Measurements from ENCODE around the gene COL19A1.
"Not testable (repeated sequence)": the region's sequence is repeated elsewhere in the genome, so short reads cannot be mapped to it uniquely, and the experiment has no call there.

Gene COL19A1

GRCh38 chr6:69965974-69966373 lies 99.6 kb downstream of the COL19A1 start:
- DNase-seq (ENCODE audit: low read depth in 2 of 2): not testable (repeated sequence)

- DNase-seq (ENCODE audit: low read depth in 2 of 2): no peak
Observed at GRCh38 chr6:69973138-69973537, 106.8 kb downstream of the COL19A1 start.

- no peak for DNase-seq (ENCODE audit: low read depth in 2 of 2)
Observed at GRCh38 chr6:69973763-69974162, 107.4 kb downstream of the COL19A1 start.

GRCh38 chr6:69974193-69974592 lies 107.8 kb downstream of the COL19A1 start:
- no peak for DNase-seq (ENCODE audit: low read depth in 2 of 2)

GRCh38 chr6:69976591-69977090 lies 110.3 kb downstream of the COL19A1 start:
- no peak for DNase-seq (ENCODE audit: low read depth in 2 of 2)

- DNase-seq (ENCODE audit: low read depth in 2 of 2): no peak
Observed at GRCh38 chr6:69980624-69981023, 114.3 kb downstream of the COL19A1 start.

GRCh38 chr6:69984506-69984905 lies 118.2 kb downstream of the COL19A1 start:
- DNase-seq (ENCODE audit: low read depth in 2 of 2): no peak

GRCh38 chr6:69985180-69985579 lies 118.8 kb downstream of the COL19A1 start:
- no peak for DNase-seq (ENCODE audit: low read depth in 2 of 2)

GRCh38 chr6:69987550-69987949 lies 121.2 kb downstream of the COL19A1 start:
- no peak for DNase-seq (ENCODE audit: low read depth in 2 of 2)

GRCh38 chr6:69988458-69989126 lies 122.2 kb downstream of the COL19A1 start:
- no peak for DNase-seq (ENCODE audit: low read depth in 2 of 2)

- no peak for DNase-seq (ENCODE audit: low read depth in 2 of 2)
Observed at GRCh38 chr6:69994251-69994650, 127.9 kb downstream of the COL19A1 start.

- no peak for DNase-seq (ENCODE audit: low read depth in 2 of 2)
Observed at GRCh38 chr6:70008189-70008588, 141.8 kb downstream of the COL19A1 start.

GRCh38 chr6:70010339-70010738 lies 144.0 kb downstream of the COL19A1 start:
- DNase-seq (ENCODE audit: low read depth in 2 of 2): not testable (repeated sequence)

- not testable (repeated sequence) for DNase-seq (ENCODE audit: low read depth in 2 of 2)
Observed at GRCh38 chr6:70023201-70023600, 156.8 kb downstream of the COL19A1 start.

- no peak for DNase-seq (ENCODE audit: low read depth in 2 of 2)
Observed at GRCh38 chr6:70028246-70028645, 161.9 kb downstream of the COL19A1 start.

GRCh38 chr6:70028926-70029325 lies 162.6 kb downstream of the COL19A1 start:
- no peak for DNase-seq (ENCODE audit: low read depth in 2 of 2)

- DNase-seq (ENCODE audit: low read depth in 2 of 2): no peak
Observed at GRCh38 chr6:70033781-70034180, 167.4 kb downstream of the COL19A1 start.

- no peak for DNase-seq (ENCODE audit: low read depth in 2 of 2)
Observed at GRCh38 chr6:70037445-70037844, 171.1 kb downstream of the COL19A1 start.

- no peak for DNase-seq (ENCODE audit: low read depth in 2 of 2)
Observed at GRCh38 chr6:70040766-70041165, 174.4 kb downstream of the COL19A1 start.

- DNase-seq (ENCODE audit: low read depth in 2 of 2): no peak
Observed at GRCh38 chr6:70041411-70041810, 175.1 kb downstream of the COL19A1 start.

GRCh38 chr6:70045413-70045812 lies 179.1 kb downstream of the COL19A1 start:
- DNase-seq (ENCODE audit: low read depth in 2 of 2): no peak

- DNase-seq (ENCODE audit: low read depth in 2 of 2): no peak
Observed at GRCh38 chr6:70051197-70052124, 185.1 kb downstream of the COL19A1 start.

All from stimulated activated CD4-positive, alpha-beta T cell treated with anti-CD3 and anti-CD28 coated beads, Interleukin-15, amount 100 ng/mL, for 48 hours (primary cell).